Inferior parietal cortex (tissue), 1 donor: ENCODE results near the gene ZBED2.

Experiments
- DNase-seq: peaks from one replicate; pipeline ENCODE4 v3.0.0-alpha.2; 2016; ENCODE audit errors: extremely low spot score

Gene ZBED2

GRCh38 chr3:111604119-111604518 is 9.0 kb upstream of the ZBED2 start:
- no peak for DNase-seq

GRCh38 chr3:111603679-111604078 is 8.5 kb upstream of the ZBED2 start:
- DNase-seq: no peak

- no peak for DNase-seq
These were observed 6.7 kb upstream of the ZBED2 start for GRCh38 chr3:111601810-111602209.

- DNase-seq: no peak
These were observed 3.4 kb upstream of the ZBED2 start for GRCh38 chr3:111598552-111598951.

GRCh38 chr3:111598139-111598538 is 3.0 kb upstream of the ZBED2 start:
- no peak for DNase-seq

DNA sequence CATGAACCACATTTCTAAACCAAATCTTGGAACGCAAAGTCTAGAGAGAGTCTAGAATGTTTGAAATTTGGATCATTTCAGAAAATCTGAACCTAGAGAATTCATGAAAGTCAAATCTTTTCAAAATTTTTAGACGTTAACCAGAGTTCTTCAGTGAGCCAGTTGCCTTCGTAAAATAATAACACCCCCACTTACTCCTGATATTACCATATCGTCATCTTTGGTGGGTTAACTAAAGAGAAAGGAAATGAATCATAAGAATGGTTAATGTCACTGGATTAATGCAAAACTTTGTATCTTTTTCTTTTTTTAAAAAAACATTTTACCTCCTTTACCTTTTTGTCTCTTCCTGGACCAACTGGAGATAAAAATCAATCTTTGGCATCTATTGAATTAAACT is 1.2 kb upstream of the ZBED2 start:
- no peak for DNase-seq

DNA sequence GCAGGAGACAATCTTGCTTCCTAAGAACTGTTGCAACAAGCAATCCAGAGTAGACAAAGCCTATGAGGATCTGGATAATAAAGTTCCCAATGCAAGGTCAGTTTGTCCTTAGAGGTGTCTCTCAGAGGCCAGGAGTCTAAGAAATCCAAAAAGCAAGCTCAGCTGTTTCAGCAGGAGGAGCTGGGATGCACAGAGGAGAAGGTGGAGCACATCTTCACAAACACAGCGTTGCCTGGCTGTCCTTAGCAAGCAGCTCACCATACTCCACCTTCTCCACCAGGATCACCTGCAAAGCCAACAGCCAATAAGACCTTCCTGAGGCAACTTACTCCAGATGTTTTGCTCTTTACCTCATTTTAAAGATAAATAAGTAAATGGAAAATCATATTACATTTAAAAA is 365 bp downstream of the ZBED2 start:
- no peak for DNase-seq

- no peak for DNase-seq
These were observed 941 bp downstream of the ZBED2 start for GRCh38 chr3:111594205-111594604.

- DNase-seq: no peak
These were observed 1.5 kb downstream of the ZBED2 start for GRCh38 chr3:111593666-111594065.

GRCh38 chr3:111592936-111593335 is 2.2 kb downstream of the ZBED2 start:
- DNase-seq: no peak

- DNase-seq: no peak
These were observed 3.0 kb downstream of the ZBED2 start for GRCh38 chr3:111592143-111592542.

DNA sequence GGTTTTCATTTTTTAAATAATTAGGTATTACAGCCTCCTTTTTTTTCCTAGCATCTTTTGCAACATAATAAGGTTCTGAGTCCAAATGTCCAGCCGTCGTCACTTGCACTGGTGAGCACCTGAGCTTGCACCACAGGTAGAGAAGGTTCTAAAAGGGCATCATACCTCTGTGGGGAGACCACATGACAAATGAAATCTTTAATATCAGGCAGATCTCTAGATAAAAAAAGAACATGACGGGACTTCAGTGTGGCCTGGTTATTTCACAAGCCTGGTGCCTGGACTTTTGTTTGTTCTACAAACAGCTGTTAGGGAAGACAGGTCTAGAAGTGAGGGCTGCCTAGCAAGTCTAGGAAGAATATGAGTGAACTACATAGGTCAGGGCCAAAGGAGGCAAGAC is 3.6 kb downstream of the ZBED2 start:
- DNase-seq: no peak

GRCh38 chr3:111590143-111590491 is 5.0 kb downstream of the ZBED2 start:
- DNase-seq: no peak

DNA sequence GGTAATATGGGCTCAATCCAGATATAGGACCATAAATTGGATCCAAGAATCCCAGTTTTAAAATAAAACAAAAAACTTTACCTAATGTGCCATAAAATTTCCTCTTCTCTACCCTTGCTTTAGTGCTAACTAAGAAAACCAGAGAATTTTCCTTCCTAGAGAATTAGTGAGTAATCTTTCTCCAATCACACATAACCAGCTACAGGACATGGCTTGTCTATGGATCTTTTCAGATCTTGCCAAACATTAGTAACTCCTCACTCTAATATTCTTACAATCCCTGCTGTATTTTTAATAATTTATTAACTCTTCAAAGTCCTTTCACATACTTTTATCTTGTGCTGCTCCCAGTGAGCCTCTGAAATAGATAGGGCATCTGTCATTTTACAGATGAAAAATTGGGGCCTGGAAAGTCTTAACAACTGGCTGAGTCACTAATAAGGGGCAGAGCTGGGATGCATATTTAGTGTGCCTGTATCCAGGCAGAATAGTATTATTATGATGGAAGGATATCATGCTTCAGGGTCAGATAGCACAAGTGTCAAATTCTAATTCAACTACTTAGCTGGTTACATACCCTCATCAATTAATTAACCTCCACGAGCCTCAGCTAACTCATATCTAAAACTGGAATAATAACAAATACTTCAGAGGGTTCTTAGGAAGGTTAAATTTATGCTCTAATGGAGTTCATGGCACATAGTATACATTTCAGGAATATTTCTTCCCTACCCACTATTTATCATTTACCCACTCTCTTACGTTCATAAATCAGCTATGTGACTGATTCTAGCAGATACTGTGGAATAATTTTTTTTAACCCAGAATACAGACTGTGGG is 5.6 kb downstream of the ZBED2 start:
- DNase-seq: no peak

DNA sequence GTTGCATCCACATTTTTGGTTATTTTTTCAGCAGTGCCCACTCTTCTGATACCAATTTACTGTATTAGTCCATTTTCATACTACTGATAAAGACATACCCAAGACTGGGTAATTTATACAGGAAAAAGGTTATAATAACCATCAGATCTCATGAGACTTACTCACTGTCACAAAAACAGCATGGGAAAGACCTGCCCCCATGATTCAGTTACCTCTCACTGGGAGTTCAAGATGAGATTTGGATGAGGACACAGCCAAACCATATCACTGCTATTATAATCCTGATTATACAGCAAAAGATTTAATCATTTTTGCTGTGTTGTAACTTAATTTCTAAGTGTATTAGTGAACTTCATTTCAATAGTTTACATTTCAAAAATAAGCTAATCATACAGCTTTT is 6.6 kb downstream of the ZBED2 start:
- no peak for DNase-seq

GRCh38 chr3:111585217-111585616 is 9.9 kb downstream of the ZBED2 start:
- no peak for DNase-seq

DNA sequence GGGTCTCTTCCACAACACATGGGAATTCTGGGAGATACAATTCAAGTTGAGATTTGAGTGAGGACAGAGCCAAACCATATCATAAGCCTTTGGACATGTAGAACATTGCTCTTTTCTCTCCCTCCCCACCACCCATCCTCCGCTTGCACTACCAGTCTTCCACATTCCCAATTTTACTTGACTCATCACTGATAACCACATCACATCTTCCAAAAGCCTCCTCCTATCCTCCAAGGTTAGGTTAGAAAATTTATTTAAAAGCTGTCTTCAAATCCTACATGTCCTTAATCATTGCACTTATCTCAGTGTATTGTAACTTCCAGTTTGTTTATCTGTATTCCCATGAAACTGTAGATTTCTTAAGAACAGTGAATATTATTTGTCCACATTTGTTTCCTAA is 10.4 kb downstream of the ZBED2 start:
- no peak for DNase-seq

DNA sequence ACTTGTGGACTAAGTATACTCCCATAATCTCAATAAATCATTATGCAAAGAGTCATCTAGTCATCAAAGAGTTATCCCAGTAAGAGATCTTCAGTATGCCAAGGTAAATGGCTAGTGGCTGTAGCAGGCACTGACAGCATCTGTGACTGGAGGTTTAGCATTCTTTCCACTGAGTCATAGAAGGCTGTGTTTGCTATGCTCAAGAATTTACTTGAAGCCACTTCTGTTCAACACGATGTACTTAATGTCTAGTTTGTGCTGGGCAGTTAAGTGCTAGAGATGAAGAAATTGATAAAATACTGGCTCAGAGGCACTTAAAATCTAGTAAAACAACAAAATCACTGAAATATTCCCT is 13.0 kb downstream of the ZBED2 start:
- no peak for DNase-seq

DNA sequence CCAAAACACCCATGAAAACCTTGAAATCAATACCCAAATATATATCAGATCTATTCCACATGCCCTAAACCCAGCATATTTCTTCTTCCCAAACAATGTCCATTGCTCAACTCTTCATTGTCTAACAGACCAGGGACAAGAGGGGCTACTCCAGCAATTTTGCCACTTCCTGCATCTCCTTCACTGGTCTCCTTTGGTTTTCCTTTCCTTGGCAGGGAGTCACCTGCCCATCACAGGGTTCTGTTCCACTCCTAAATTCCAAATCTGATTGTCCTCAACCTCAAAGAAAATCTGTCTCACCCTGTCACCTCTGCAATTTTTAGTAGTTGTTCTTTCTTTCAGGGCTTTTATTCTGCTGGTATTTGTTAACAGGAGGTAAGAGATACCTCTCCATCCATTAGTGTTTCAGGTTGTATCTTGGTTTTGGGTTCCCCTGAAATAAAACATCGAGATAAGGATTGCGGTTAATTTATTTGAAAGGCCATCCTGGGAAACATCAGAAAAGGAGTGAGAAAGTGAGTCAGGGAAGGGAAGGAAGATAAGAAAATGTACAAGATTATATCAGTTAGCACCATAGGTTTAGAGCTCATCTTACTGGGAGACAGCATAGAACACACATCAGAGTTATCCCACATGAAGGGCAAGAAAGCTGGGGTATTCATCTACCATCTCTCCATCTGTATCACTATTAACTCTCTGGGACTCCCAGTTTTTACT is 13.6 kb downstream of the ZBED2 start:
- DNase-seq: no peak

GRCh38 chr3:111579495-111579894 is 15.7 kb downstream of the ZBED2 start:
- DNase-seq: no peak

DNA sequence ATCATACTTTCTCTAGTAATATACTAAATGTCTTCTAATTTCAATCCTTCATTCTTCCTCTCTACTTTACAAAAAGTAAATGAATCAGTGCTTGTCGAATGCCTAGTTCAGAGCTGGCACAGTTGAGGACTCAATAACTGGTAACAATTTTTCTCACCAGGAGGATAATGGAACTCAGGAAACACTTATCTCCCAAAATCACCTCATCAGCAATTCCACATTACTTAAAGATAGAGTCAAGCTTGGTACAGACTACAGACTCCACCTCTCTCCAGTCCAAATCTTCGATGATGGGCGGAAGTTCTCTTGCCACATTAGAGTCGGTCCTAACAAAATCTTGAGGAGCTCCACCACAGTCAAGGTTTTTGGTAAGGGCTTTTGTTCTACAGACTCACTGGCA is 16.3 kb downstream of the ZBED2 start:
- DNase-seq: no peak

GRCh38 chr3:111577798-111578685 is 17.1 kb downstream of the ZBED2 start:
- DNase-seq: no peak

DNA sequence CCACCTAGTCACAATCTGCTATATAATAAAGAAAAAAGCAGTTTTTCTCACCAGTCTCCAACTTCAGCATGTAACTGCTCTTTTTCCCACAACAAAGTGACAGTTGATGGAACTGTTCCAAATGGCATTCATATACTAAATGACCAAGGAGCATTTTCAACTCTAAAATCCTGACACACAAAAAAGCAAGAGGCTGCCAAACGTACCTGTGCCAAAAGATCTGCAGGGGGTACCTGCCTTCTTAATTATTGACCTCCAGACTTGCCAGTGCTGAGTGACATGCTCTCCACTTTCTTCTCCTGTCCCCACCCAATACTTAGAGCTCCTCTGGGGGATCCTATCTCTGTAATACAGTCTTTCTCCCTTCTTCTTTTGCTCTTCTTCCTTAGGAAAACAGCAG is 18.0 kb downstream of the ZBED2 start:
- DNase-seq: no peak
